Activated T-cell treated with anti-CD3 and anti-CD28 coated beads, Interleukin-2, amount 50 U/mL, for 4 hours (primary cell): Measurements from ENCODE around the gene MUS81. TPM values are rescaled to one million over a fixed set of nuclear protein-coding genes. Genes with fewer than 3 reads are reported as not detected.

Experiments
- ATAC-seq, 2 donors: fragments of 200-7000 bp; cut with Tn5 transposase; one replicate each; pipeline ENCODE4 v1.10.0; 2021
- DNase-seq: peaks from one replicate; pipeline ENCODE4 v3.0.0-alpha.2; 2020
- H3K27me3 Mint-ChIP-seq: one replicate; pipeline ENCODE4 v1.8.0; 2021; ENCODE audit warnings: low read depth, mixed read lengths
- H3K36me3 Mint-ChIP-seq: one replicate; pipeline ENCODE4 v1.8.0; 2022; ENCODE audit warnings: mixed read lengths; ENCODE audit not compliant: insufficient read depth
- H3K4me1 Mint-ChIP-seq: one replicate; pipeline ENCODE4 v1.8.0; 2021; ENCODE audit warnings: low read depth, mixed read lengths
- H3K4me3 Mint-ChIP-seq: one replicate; pipeline ENCODE4 v1.8.0; 2021; ENCODE audit warnings: mild to moderate bottlenecking, moderate library complexity, mixed read lengths
- H3K9me3 Mint-ChIP-seq: one replicate; pipeline ENCODE4 v1.8.0; 2021; ENCODE audit warnings: mixed read lengths
- total RNA-seq, 3 donors: library from RNA; stranded (reverse); gene quantifications; one replicate each; pipeline ENCODE4 v1.2.1, GENCODE V29; 2021

The MUS81 gene
- total RNA-seq, 3 donors from 2014 or later: 60.8 to 72.9 (median 60.8) TPM

GRCh38 chr11:65853246-65853979, 6.8 kb upstream of the MUS81 start:
- ATAC-seq (no peak), DNase-seq (no peak)
- Mint-ChIP-seq H3K9me3 (no peaks in the 10 kb centered on the region), H3K4me3 (no peak overlapping the region), H3K27me3 (no peaks in the 10 kb centered on the region), H3K4me1 (peaks cover 35% of the 10 kb centered on the region), H3K36me3 (peaks cover 40% of the 10 kb centered on the region)

DNA sequence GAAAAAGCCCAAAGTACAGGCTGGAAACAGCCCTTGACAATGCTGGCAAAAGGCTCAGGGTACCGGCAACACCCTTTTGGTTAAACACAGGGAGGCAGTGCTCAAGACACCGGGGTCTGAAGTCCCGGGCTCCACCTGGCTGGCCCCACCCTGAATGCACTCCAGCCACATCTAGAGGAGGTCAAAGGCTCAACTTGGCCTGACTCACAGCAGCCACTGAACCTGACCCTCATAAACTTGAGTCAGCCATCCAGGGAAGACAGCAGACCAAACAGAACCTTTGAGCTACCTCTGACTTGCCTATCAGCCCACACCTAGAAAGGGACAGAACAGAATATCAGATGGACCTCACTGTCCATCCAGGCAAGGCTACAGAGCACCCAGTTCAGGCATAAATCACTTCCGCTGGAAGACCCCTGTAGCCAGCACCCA, 6.1 kb upstream of the MUS81 start:
- no peak for DNase-seq
- H3K4me1 Mint-ChIP-seq: peaks cover 41% of the 10 kb centered on the region
- no peaks in the 10 kb centered on the region for H3K9me3 Mint-ChIP-seq
- no peaks in the 10 kb centered on the region for H3K27me3 Mint-ChIP-seq
- peak overlapping the region; percentile 43 for H3K4me3 Mint-ChIP-seq
- peaks cover 40% of the 10 kb centered on the region for H3K36me3 Mint-ChIP-seq
- no peak for ATAC-seq

DNA sequence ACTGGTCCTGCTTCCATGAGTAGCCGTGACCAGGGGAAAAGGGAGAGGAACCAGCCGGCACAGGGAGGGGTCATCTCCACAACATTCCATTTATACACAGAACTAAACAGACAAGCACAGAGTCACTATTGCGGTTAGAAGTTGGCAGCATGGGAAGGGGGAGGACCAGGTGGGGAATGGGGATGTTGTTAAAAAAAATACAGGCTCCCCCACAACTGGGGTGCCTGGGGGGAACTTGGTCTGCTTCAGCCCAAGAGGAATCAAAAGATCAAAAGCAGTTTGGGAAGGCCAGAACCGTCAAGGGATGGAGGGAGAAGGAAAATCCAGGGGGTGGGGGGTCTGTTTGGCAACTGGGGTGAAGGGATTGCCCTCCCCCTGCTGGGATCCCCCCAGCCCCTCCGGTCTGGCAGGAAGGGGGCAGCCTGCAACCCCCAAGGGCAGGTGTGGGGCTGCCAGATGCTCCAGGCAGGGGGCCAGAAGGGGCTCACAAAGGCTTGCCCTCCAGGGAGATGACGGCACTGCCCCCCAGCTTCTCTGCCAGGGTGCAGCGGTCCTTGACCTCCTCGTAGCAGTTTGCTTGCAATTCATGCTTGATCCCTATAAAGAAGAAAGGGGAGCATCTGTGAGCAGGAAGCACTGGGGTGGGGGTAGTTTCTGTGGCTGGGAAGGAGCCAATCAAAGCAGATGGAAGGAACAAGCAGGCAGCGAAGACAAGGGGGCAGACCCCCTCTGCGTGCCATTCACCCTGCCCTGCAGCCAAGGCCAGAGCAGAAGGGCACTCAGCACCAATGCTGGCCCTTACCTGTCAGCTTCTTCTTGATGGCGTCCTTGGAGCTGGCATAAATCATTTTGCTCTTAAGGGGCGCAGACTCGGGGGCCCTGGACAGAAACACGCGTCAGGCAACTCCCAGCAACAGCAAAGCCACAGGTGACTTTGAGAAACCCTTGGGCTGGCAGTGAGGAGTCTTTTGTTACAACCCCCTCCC, 5.1 kb upstream of the MUS81 start:
- no peak for DNase-seq
- H3K36me3 Mint-ChIP-seq: peaks cover 40% of the 10 kb centered on the region
- no peaks in the 10 kb centered on the region for H3K9me3 Mint-ChIP-seq
- H3K4me1 Mint-ChIP-seq: peaks cover 46% of the 10 kb centered on the region
- H3K4me3 Mint-ChIP-seq: peak overlapping the region; percentile 90
- ATAC-seq: no peak
- no peaks in the 10 kb centered on the region for H3K27me3 Mint-ChIP-seq

DNA sequence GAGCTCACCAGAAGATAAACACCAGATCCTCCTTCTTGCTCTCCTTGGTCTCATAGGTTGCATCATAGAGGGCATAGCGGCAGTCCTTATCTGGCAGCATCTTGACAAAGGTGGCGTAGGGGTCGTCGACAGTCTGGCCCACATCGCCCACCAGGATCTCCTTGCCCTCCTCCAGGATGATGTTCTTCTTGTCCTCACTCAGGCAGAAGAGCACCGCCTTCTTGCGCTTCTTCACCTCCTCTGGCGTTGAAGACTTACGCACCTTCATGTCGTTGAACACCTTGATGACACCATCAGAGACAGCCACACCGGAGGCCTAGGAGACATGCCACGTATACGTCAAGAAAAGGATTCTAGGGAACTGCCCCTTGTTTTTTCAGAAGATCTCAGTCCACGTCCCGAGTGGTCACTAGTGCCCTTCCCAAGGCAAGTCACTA, 4.3 kb upstream of the MUS81 start:
- no peaks in the 10 kb centered on the region for H3K9me3 Mint-ChIP-seq
- no peaks in the 10 kb centered on the region for H3K27me3 Mint-ChIP-seq
- DNase-seq: no peak
- H3K36me3 Mint-ChIP-seq: peaks cover 40% of the 10 kb centered on the region
- peak overlapping the region; percentile 90 for H3K4me3 Mint-ChIP-seq
- H3K4me1 Mint-ChIP-seq: peaks cover 47% of the 10 kb centered on the region
- ATAC-seq: no peak

- peaks cover 34% of the 10 kb centered on the region for H3K36me3 Mint-ChIP-seq
- peaks cover 54% of the 10 kb centered on the region for H3K4me1 Mint-ChIP-seq
- DNase-seq (peak; percentile 80), ATAC-seq (peak in 1 of 2 donors; percentile 10)
- H3K27me3 Mint-ChIP-seq: no peaks in the 10 kb centered on the region
- H3K9me3 Mint-ChIP-seq: no peaks in the 10 kb centered on the region
- peak overlapping the region; percentile 90 for H3K4me3 Mint-ChIP-seq
Measured at GRCh38 chr11:65856689-65857499, 3.3 kb upstream of the MUS81 start.

DNA sequence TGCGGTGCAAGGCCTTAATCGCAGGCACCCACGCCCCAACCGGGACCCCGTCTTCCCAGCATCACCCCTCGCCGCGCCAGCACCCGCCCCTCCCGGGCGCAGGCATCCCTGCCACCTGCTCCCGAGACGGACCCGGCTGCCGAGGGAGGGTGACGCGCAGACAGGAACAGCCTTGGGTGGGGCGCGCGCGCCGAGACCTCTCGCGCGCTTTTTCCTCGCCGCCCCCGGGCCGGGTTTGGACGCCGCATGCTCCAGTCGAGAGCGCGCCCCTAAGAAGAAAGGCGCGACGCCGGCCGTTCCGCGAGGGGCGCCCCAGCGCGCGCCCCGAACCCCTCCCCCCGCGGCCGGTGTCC, 2.8 kb upstream of the MUS81 start:
- peak; percentile 65 for DNase-seq
- no peaks in the 10 kb centered on the region for H3K9me3 Mint-ChIP-seq
- peak in 1 of 2 donors; percentile 0 for ATAC-seq
- peak overlapping the region; percentile 90 for H3K4me3 Mint-ChIP-seq
- H3K27me3 Mint-ChIP-seq: no peaks in the 10 kb centered on the region
- peaks cover 30% of the 10 kb centered on the region for H3K36me3 Mint-ChIP-seq
- H3K4me1 Mint-ChIP-seq: peaks cover 58% of the 10 kb centered on the region

DNA sequence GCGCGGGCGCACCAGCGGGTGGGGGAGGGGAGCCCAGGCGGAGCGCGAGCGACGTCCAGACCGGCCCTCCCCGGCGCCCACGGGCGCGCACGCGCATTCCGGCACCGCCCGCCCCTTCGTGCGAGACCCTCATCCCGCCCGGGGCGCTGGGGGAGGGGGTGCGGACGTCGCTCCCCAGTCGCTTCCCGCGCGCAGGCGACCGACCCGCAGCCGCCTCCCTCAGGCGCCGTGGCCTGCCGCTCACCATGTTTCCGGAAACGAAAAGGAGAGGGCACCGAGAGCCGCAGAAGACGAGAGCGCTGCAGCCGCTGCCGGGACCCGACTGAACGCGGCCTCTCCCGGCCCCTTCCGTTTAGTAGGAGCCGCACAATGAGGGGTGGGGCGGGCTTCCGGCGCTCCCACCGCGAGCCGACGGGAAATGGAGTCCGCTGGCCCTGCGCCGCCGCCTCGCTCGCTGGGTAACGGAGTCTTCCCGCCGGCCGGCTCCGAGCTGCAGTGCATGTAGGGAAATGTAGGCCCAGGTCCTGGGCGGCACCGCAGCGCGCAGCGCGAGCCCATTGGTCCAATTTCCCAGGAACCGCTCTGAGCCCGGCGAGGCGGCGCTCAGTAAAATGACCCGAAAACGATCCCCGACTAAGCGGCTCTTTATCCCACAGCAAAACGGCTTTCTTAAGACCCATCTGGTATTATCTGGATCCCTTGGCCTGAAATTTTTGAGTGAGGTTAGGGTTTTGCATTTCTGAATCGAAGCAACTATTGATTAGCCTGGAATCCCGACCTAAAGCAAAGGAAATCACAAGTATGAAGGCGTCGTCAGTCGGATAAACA, 2.2 kb upstream of the MUS81 start, which contains the start of gene CFL1:
TSS of gene CFL1 (minus strand) at position 328 of the 828 bp plus-strand sequence. CDS start at position 247, 81 bp downstream.
- Mint-ChIP-seq H3K27me3 (no peaks in the 10 kb centered on the region), H3K4me3 (peak within 1 kb of the TSS; percentile 90), H3K36me3 (peaks cover 34% of the 10 kb centered on the region), H3K4me1 (peaks cover 63% of the 10 kb centered on the region), H3K9me3 (no peaks in the 10 kb centered on the region)
- peak; percentile 95 for DNase-seq
- ATAC-seq: peak; percentile 66 to 70

- peaks cover 63% of the 10 kb centered on the region for H3K4me1 Mint-ChIP-seq
- DNase-seq: no peak
- H3K9me3 Mint-ChIP-seq: no peaks in the 10 kb centered on the region
- ATAC-seq: no peak
- peaks cover 34% of the 10 kb centered on the region for H3K36me3 Mint-ChIP-seq
- no peaks in the 10 kb centered on the region for H3K27me3 Mint-ChIP-seq
- peak overlapping the region; percentile 89 for H3K4me3 Mint-ChIP-seq
Measured at GRCh38 chr11:65858681-65859087, 1.5 kb upstream of the MUS81 start.

GRCh38 chr11:65859095-65859811, 980 bp upstream of the MUS81 start:
- Mint-ChIP-seq H3K9me3 (no peaks in the 10 kb centered on the region), H3K27me3 (no peaks in the 10 kb centered on the region), H3K4me1 (peaks cover 59% of the 10 kb centered on the region), H3K4me3 (peak overlapping the region; percentile 89), H3K36me3 (peaks cover 30% of the 10 kb centered on the region)
- ATAC-seq (peak; percentile 64 to 68), DNase-seq (peak; percentile 96)

DNA sequence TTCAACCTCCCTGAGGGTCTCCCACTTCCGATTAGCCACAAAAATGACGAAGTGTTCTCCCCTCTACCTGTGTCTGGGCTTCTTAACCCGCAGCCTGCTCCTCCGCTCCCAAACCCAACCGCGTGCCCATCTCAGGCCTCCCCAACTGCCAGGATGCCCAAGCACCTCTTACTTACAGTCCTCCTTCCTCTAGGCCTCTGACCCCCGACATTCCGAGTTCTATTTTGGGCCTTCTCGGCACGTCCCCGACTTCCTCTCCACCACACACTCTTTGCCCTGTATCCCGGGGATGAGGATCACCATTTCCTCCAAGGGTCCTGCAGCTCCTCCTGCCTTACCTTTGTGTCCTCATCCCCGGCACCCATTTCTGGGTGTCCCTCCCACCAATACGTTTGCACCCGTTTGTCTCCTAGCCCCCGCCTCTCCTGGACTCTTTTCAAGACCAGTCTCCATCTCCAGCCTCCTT, 388 bp upstream of the MUS81 start:
- no peak for ATAC-seq
- peaks cover 53% of the 10 kb centered on the region for H3K4me1 Mint-ChIP-seq
- H3K27me3 Mint-ChIP-seq: no peaks in the 10 kb centered on the region
- no peaks in the 10 kb centered on the region for H3K9me3 Mint-ChIP-seq
- H3K36me3 Mint-ChIP-seq: peaks cover 25% of the 10 kb centered on the region
- peak overlapping the region; percentile 89 for H3K4me3 Mint-ChIP-seq
- DNase-seq: no peak

DNA sequence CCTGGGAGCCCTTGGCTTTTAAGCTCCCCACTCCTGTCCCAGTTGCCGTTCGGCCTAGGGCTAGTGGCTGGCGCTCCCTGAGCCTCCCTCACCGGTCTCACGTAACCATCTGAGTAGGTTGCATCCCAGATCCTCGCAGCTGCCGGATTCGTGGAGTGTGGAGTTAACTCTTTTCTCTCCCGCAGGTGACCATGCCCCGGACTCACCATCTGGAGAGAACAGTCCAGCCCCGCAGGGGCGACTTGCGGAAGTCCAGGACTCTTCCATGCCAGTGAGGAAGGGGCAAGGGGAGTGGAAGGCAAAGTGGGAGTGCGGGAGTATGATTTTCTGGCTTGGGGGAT, 902 bp downstream of the MUS81 start:
- H3K4me3 Mint-ChIP-seq: peak overlapping the region; percentile 89
- peaks cover 43% of the 10 kb centered on the region for H3K4me1 Mint-ChIP-seq
- DNase-seq (no peak), ATAC-seq (no peak)
- no peaks in the 10 kb centered on the region for H3K9me3 Mint-ChIP-seq
- H3K36me3 Mint-ChIP-seq: peaks cover 18% of the 10 kb centered on the region
- H3K27me3 Mint-ChIP-seq: no peaks in the 10 kb centered on the region

- Mint-ChIP-seq H3K36me3 (peaks cover 13% of the 10 kb centered on the region), H3K9me3 (no peaks in the 10 kb centered on the region), H3K4me3 (peak overlapping the region; percentile 89), H3K27me3 (no peaks in the 10 kb centered on the region), H3K4me1 (peaks cover 37% of the 10 kb centered on the region)
- ATAC-seq (no peak), DNase-seq (no peak)
Measured at GRCh38 chr11:65861533-65862183, 1.4 kb downstream of the MUS81 start.
